ENCODE data around the gene OR2J1.

Gene OR2J1

GRCh38 chr6:29099190-29099589 is at the start of gene OR2J1:
TSS of gene OR2J1 (plus strand) at chr6:29099490. CDS start at chr6:29100943, 1,453 bp downstream.
- H3K4me3 ChIP-seq (ENCODE audit: low read depth, low read length): no peak within 1 kb of the TSS
- DNase-seq (ENCODE audit: low read depth): no peak
- no peak for TF ChIP-seq CTCF (IDR thresholded peaks at IDR 0.05; ENCODE audit: control insufficient read depth, extremely low read depth, insufficient read depth)

- DNase-seq (ENCODE audit: low read depth): no peak
- TF ChIP-seq CTCF (IDR thresholded peaks at IDR 0.05; ENCODE audit: control insufficient read depth, extremely low read depth, insufficient read depth): no peak
- H3K4me3 ChIP-seq (ENCODE audit: low read depth, low read length): no peak overlapping the region
These were observed 47.6 kb upstream of the OR2J1 start for GRCh38 chr6:29051680-29052079.

GRCh38 chr6:29071831-29072723 is 27.2 kb upstream of the OR2J1 start:
- peak; percentile 81 for TF ChIP-seq CTCF (IDR thresholded peaks at IDR 0.05; ENCODE audit: control insufficient read depth, extremely low read depth, insufficient read depth)
- H3K4me3 ChIP-seq (ENCODE audit: low read depth, low read length): no peak overlapping the region
- peak; percentile 13 for DNase-seq (ENCODE audit: low read depth)

- DNase-seq (ENCODE audit: low read depth): no peak
- TF ChIP-seq CTCF (IDR thresholded peaks at IDR 0.05; ENCODE audit: control insufficient read depth, extremely low read depth, insufficient read depth): no peak
- no peak overlapping the region for H3K4me3 ChIP-seq (ENCODE audit: low read depth, low read length)
These were observed 20.1 kb upstream of the OR2J1 start for GRCh38 chr6:29079203-29079602.

- no peak for DNase-seq (ENCODE audit: low read depth)
- no peak for TF ChIP-seq CTCF (IDR thresholded peaks at IDR 0.05; ENCODE audit: control insufficient read depth, extremely low read depth, insufficient read depth)
- H3K4me3 ChIP-seq (ENCODE audit: low read depth, low read length): no peak overlapping the region
These were observed 18.0 kb upstream of the OR2J1 start for GRCh38 chr6:29081312-29081711.

GRCh38 chr6:29082457-29082856 is 16.8 kb upstream of the OR2J1 start:
- TF ChIP-seq CTCF (IDR thresholded peaks at IDR 0.05; ENCODE audit: control insufficient read depth, extremely low read depth, insufficient read depth): no peak
- no peak for DNase-seq (ENCODE audit: low read depth)
- H3K4me3 ChIP-seq (ENCODE audit: low read depth, low read length): no peak overlapping the region

GRCh38 chr6:29087213-29087612 is 12.1 kb upstream of the OR2J1 start, which contains the start of gene OR2B3:
TSS of gene OR2B3 (minus strand) at chr6:29087313. CDS start at chr6:29087248, 65 bp downstream.
- H3K4me3 ChIP-seq (ENCODE audit: low read depth, low read length): no peak within 1 kb of the TSS
- DNase-seq (ENCODE audit: low read depth): no peak
- no peak for TF ChIP-seq CTCF (IDR thresholded peaks at IDR 0.05; ENCODE audit: control insufficient read depth, extremely low read depth, insufficient read depth)
